Astrocyte of the spinal cord (primary cell): ENCODE data around the gene CHPT1.
A peak's percentile ranks its signal among the peaks of the same experiment; 100 is the strongest.

ENCODE experiments used
- DNase-seq: peaks from one replicate; pipeline ENCODE4 v3.0.0; 2011; ENCODE audit warnings: low read depth, low spot score
- H3K4me3 ChIP-seq: 2 replicates; pipeline ENCODE4 v1.5.1; 2011; ENCODE audit warnings: low read depth, mild to moderate bottlenecking, low read length, moderate library complexity
- CTCF ChIP-seq: IDR thresholded peaks from 2 replicates; pipeline ENCODE4 v1.5.1; 2012; ENCODE audit warnings: low read depth, mild to moderate bottlenecking, low read length, inconsistent platforms
- in situ Hi-C: cut with HindIII; loops from 2 replicates; pipeline ENCODE4 v1.10.0; 2017; ENCODE audit warnings: low sequenced_read_pairs

CHPT1 gene

GRCh38 chr12:101697197-101697929 lies at the start of gene CHPT1:
Gene CHPT1, plus strand, starts transcription at chr12:101697640. Its CDS starts 222 bp downstream, at chr12:101697862.
- DNase-seq, result peak; percentile 25
- peak within 1 kb of the TSS; percentile 74 for H3K4me3 ChIP-seq
- in situ Hi-C loops, result no loop called here
- TF ChIP-seq CTCF, result no peak

- no peak for TF ChIP-seq CTCF
- no peak overlapping the region for H3K4me3 ChIP-seq
- in situ Hi-C loops, result no loop called here
- DNase-seq, result no peak
These were observed 49.7 kb upstream of the CHPT1 start for GRCh38 chr12:101647711-101648110.

GRCh38 chr12:101648195-101648594 lies 49.2 kb upstream of the CHPT1 start:
- TF ChIP-seq CTCF, result no peak
- in situ Hi-C loops, result no loop called here
- no peak for DNase-seq
- H3K4me3 ChIP-seq, result no peak overlapping the region

GRCh38 chr12:101650346-101651117 lies 46.9 kb upstream of the CHPT1 start:
- no peak for DNase-seq
- in situ Hi-C loops, result no loop called here

GRCh38 chr12:101653030-101653429 lies 44.4 kb upstream of the CHPT1 start:
- in situ Hi-C loops, result no loop called here
- H3K4me3 ChIP-seq, result no peak overlapping the region
- no peak for DNase-seq
- TF ChIP-seq CTCF, result no peak

More at GRCh38 chr12:101650346-101651117, 46.9 kb upstream of the CHPT1 start:
- H3K4me3 ChIP-seq, result no peak overlapping the region
- TF ChIP-seq CTCF, result no peak

GRCh38 chr12:101653503-101653902 lies 43.9 kb upstream of the CHPT1 start:
- in situ Hi-C loops, result no loop called here
- H3K4me3 ChIP-seq, result no peak overlapping the region
- TF ChIP-seq CTCF, result no peak
- no peak for DNase-seq
